RWPE1 (cell line): Measurements from ENCODE around the gene SESN3.

Source experiments
- CTCF ChIA-PET: fragments of 350-600 bp; sonication (Branson Sonifier 250); formaldehyde crosslinking; extraction: SDS; loops from one replicate; lab custom pipeline; 2021; lab: Yijun Ruan, JAX
- POLR2A ChIA-PET: fragments of 400-600 bp; formaldehyde crosslinking; extraction: SDS; loops from one replicate; lab custom pipeline; 2020; ENCODE audit warnings: antibody characterized with exemption; ENCODE audit not compliant: low non-redundant PET; lab: Yijun Ruan, JAX
- DNase-seq: peaks from one replicate; pipeline ENCODE4 v3.0.0; 2012; ENCODE audit warnings: low spot score
- H3K27ac ChIP-seq: fragments of 450-650 bp; 2 replicates; pipeline ENCODE4 v1.5.1; 2017
- TF ChIP-seq, protein P1 (sequence below): fragments of 450-650 bp; conservative IDR thresholded peaks from 2 replicates; pipeline ENCODE4 v1.5.1; 2017; ENCODE audit warnings: low read depth, mild to moderate bottlenecking

SESN3 gene

GRCh38 chr11:95123556-95123955 is 107.4 kb downstream of the SESN3 start:
- H3K27ac ChIP-seq: no peak overlapping the region
- TF ChIP-seq, protein P1, sequence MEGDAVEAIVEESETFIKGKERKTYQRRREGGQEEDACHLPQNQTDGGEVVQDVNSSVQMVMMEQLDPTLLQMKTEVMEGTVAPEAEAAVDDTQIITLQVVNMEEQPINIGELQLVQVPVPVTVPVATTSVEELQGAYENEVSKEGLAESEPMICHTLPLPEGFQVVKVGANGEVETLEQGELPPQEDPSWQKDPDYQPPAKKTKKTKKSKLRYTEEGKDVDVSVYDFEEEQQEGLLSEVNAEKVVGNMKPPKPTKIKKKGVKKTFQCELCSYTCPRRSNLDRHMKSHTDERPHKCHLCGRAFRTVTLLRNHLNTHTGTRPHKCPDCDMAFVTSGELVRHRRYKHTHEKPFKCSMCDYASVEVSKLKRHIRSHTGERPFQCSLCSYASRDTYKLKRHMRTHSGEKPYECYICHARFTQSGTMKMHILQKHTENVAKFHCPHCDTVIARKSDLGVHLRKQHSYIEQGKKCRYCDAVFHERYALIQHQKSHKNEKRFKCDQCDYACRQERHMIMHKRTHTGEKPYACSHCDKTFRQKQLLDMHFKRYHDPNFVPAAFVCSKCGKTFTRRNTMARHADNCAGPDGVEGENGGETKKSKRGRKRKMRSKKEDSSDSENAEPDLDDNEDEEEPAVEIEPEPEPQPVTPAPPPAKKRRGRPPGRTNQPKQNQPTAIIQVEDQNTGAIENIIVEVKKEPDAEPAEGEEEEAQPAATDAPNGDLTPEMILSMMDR: no peak
- ChIA-PET CTCF (no interaction called here), POLR2A (no interaction called here)
- DNase-seq: no peak

DNA sequence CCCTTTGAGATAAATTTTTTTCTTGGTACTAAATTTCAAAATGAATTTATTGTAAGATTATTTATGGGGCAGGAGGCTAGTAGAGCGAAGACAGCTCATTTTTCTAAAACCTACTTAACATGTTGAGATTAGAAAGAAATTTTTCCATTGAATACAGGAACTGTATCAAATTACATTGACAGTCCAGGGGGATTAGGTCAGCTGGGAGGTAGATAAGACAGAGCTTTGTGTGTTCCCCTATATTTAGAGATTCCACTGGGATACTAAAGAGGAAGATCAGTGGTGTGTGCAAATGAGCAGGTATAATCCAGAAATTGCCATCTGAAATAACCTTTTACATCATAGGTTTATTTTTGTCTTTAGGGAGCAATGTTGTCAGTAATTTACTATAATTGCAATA is 109.3 kb downstream of the SESN3 start:
- CTCF ChIA-PET: interaction anchor here (0.7 kb wide), 2 partner anchors 60 to 540 kb away, joined by 3 to 5 read pairs; no protein-coding TSS in a partner anchor
- TF ChIP-seq, protein P1: no peak
- no peak for DNase-seq
- no peak overlapping the region for H3K27ac ChIP-seq
- POLR2A ChIA-PET: no interaction called here

DNA sequence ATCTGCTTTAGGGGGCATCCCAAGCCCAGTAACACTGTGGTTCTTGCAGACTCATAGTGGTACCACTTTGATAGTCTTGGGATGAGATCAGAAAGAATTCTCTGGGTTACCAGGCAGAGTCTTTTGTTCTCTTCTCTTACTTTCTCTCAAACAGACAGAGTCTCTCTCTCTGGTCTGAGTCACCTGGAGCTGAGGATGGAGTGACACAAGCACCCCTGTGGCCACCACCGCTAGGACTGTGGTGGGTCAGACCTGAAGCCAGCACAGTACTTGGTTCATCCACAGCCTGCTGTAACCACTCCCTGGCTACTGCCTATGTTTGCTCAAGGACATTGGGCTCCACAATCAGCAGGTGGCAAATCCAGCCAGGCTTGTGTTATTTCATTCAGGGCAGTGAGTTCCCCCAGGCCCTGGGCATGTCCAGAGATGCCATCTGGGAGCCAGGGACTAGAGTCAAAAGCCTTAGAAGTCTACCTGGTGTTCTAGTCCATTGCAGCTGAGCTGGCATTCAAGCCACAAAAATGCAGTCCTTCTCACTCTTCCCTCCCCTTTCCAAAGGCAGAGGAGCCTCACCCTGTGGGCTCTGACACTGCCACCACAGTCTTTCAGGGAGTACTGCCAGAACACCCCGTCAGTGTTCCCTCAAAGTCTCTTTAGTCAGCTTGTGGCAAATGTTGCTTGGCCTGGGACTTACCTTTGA is 111.5 kb downstream of the SESN3 start:
- no peak for DNase-seq
- CTCF ChIA-PET: no interaction called here
- H3K27ac ChIP-seq: peak overlapping the region; percentile 65
- POLR2A ChIA-PET: interaction anchor here (1.0 kb wide), 1 partner anchor 52 kb away, joined by 3 read pairs; no protein-coding TSS in a partner anchor
- TF ChIP-seq, protein P1: no peak

DNA sequence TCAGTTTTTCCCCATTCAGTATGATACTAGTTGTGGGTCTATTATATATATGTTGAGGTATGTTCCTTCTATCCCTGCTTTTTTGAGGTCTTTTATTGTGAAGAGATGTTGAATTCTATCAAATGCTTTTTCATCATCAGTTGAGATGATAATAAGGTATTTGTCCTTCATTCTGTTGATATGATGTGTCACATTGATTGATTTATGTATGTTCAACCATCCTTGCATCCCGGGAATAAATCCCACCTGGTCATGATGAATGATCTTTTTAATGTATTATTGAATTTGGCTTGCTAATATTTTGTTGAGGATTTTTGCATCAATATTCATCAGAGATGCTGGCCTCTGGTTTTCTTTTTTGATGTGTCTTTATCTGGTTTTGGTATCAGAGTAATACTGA is 115.4 kb downstream of the SESN3 start:
- H3K27ac ChIP-seq: no peak overlapping the region
- CTCF ChIA-PET: no interaction called here
- TF ChIP-seq, protein P1: no peak
- DNase-seq: no peak
- POLR2A ChIA-PET: no interaction called here
